HepG2 (cell line): ENCODE data around the gene SLC2A14. TPM values are rescaled to one million over a fixed set of nuclear protein-coding genes. Genes with fewer than 3 reads are reported as not detected.

Experiments
- ATAC-seq: fragments of 200-7000 bp; cut with Tn5 transposase; 3 replicates; pipeline ENCODE4 v1.9.1; 2020; ENCODE audit warnings: mild to moderate bottlenecking, moderate library complexity
- BruUV-seq: library from RNA; stranded (reverse); fragments of 400-500 nt; replicated peaks from 2 replicates; lab custom pipeline; 2021; lab: Mats Ljungman, UMichigan
- CTCF ChIA-PET: fragments of 300-600 bp; formaldehyde crosslinking; extraction: SDS; loops from one replicate; lab custom pipeline; 2021; ENCODE audit warnings: low total read pairs, inconsistent platforms, low intra/inter-chr PET ratio; lab: Yijun Ruan, JAX
- POLR2A ChIA-PET: fragments of 350-600 bp; sonication (Branson Sonifier 250); formaldehyde crosslinking; loops from one replicate; lab custom pipeline; 2020; ENCODE audit warnings: antibody characterized with exemption, inconsistent platforms; lab: Yijun Ruan, JAX
- DNase-seq: peaks from one replicate; pipeline ENCODE4 v3.0.0-alpha.2; 2015; ENCODE audit warnings: low spot score
- FAIRE-seq: peaks from 3 replicates; lab custom pipeline; 2011; peaks lifted over from hg19 to GRCh38; lab: Jason Lieb, UNC
- H2AFZ ChIP-seq: one replicate; pipeline ENCODE4 v1.6.1; 2011; ENCODE audit warnings: low read length, inconsistent platforms
- H3K27ac ChIP-seq: fragments of 300-600 bp; 3 replicates; pipeline ENCODE4 v1.8.0; 2011; ENCODE audit warnings: mixed run types, mild to moderate bottlenecking, mixed read lengths, low read length, inconsistent platforms; ENCODE audit not compliant: insufficient read depth; ENCODE audit errors: extremely low read length
- H3K27me3 ChIP-seq, 2 experiments: fragments of 200-600 bp in 1 of 2; 2 replicates in 1 of 2; 3 replicates in 1 of 2; pipeline versions ENCODE4 v1.6.0 to v1.8.0; 2011; ENCODE audit warnings: low read length in 2 of 2, mild to moderate bottlenecking in 2 of 2, moderate library complexity in 2 of 2, inconsistent platforms in 1 of 2; ENCODE audit not compliant: insufficient read depth in 2 of 2, control insufficient read depth in 1 of 2
- H3K36me3 ChIP-seq, 2 experiments: fragments of 200-600 bp in 1 of 2; replicated peaks in 1 of 2; 2 replicates in 1 of 2; 3 replicates in 1 of 2; pipeline versions ENCODE4 v1.5.1 to v1.8.0; 2011; ENCODE audit warnings: low read length in 2 of 2, inconsistent platforms in 1 of 2; ENCODE audit not compliant: insufficient read depth in 2 of 2, control insufficient read depth in 1 of 2
- H3K4me1 ChIP-seq: 2 replicates; pipeline ENCODE4 v1.5.1; 2012; ENCODE audit warnings: low read length, inconsistent platforms; ENCODE audit not compliant: insufficient read depth
- H3K4me2 ChIP-seq: 2 replicates; pipeline ENCODE4 v1.6.0; 2011; ENCODE audit warnings: low read depth, low read length, inconsistent platforms
- H3K4me3 ChIP-seq, 3 experiments: fragments of 200-600 bp in 1 of 3; sonication (generic), shearing (Covaris generic) in 1 of 3; replicated peaks in 1 of 3; 2 replicates each; pipeline ENCODE4 v1.5.1; 2011 to 2016; ENCODE audit warnings: low read length in 3 of 3, inconsistent platforms in 2 of 3, low read depth in 2 of 3, mild to moderate bottlenecking in 2 of 3, control low read depth in 1 of 3, mixed read lengths in 1 of 3; ENCODE audit not compliant: insufficient read depth in 1 of 3
- H3K79me2 ChIP-seq: one replicate; pipeline ENCODE4 v1.6.1; 2011; ENCODE audit warnings: low read length, inconsistent platforms; ENCODE audit not compliant: insufficient read depth
- H3K9ac ChIP-seq: 2 replicates; pipeline ENCODE4 v1.6.0; 2011; ENCODE audit warnings: mild to moderate bottlenecking, low read depth, low read length, inconsistent platforms; ENCODE audit not compliant: insufficient read depth
- H3K9me3 ChIP-seq: 2 replicates; pipeline ENCODE4 v1.5.1; 2012; ENCODE audit warnings: mild to moderate bottlenecking, low read length
- H4K20me1 ChIP-seq: 2 replicates; pipeline ENCODE4 v1.6.0; 2011; ENCODE audit warnings: inconsistent platforms, mild to moderate bottlenecking, low read length, moderate library complexity; ENCODE audit not compliant: insufficient read depth
- AKAP8 ChIP-seq: sonication (generic); formaldehyde crosslinking; IDR thresholded peaks from 2 replicates; pipeline ENCODE4 v1.5.1; 2020; ENCODE audit warnings: mild to moderate bottlenecking, missing genetic modification reagents
- ATM ChIP-seq: fragments of 450-650 bp; IDR thresholded peaks from 2 replicates; pipeline ENCODE4 v1.7.1; 2017; ENCODE audit warnings: mild to moderate bottlenecking, borderline replicate concordance
- FOXC1 ChIP-seq: sonication (generic); formaldehyde crosslinking; IDR thresholded peaks from 2 replicates; pipeline ENCODE4 v1.8.0; 2022; ENCODE audit warnings: mild to moderate bottlenecking, missing genetic modification reagents, borderline replicate concordance
- IRF2 ChIP-seq: IDR thresholded peaks from 2 replicates; pipeline ENCODE4 v1.6.1; 2018; ENCODE audit warnings: missing genetic modification reagents, missing compliant biosample characterization
- KDM2A ChIP-seq: sonication (generic); formaldehyde crosslinking; IDR thresholded peaks from 2 replicates; pipeline ENCODE4 v1.4.0; 2020; ENCODE audit warnings: low read depth, missing genetic modification reagents, borderline replicate concordance
- MBD4 ChIP-seq: IDR thresholded peaks from 2 replicates; pipeline ENCODE4 v1.6.1; 2012; ENCODE audit warnings: low read length, inconsistent platforms, borderline replicate concordance
- MIXL1 ChIP-seq: IDR thresholded peaks from 2 replicates; pipeline ENCODE4 v1.6.1; 2016
- PAF1 ChIP-seq: IDR thresholded peaks from 2 replicates; pipeline ENCODE4 v1.6.1; 2016; ENCODE audit warnings: missing genetic modification reagents, missing compliant biosample characterization
- POLR2G ChIP-seq: fragments of 200-400 bp; formaldehyde crosslinking; IDR thresholded peaks from 2 replicates; pipeline ENCODE4 v1.6.1; 2018; ENCODE audit warnings: mild to moderate bottlenecking, low read depth, low read length, moderate library complexity
- PPARG ChIP-seq: conservative IDR thresholded peaks from 2 replicates; pipeline ENCODE4 v1.6.1; 2016; ENCODE audit warnings: missing biosample characterization, missing genetic modification reagents
- RAD21 ChIP-seq: fragments of 450-650 bp; formaldehyde crosslinking; IDR thresholded peaks from 2 replicates; pipeline ENCODE4 v1.5.0; 2020; ENCODE audit warnings: mild to moderate bottlenecking
- SAP130 ChIP-seq: IDR thresholded peaks from 2 replicates; pipeline ENCODE4 v1.6.1; 2016; ENCODE audit warnings: low read depth
- SMC3 ChIP-seq: IDR thresholded peaks from 2 replicates; pipeline ENCODE4 v1.6.1; 2011; ENCODE audit warnings: low read length, improper control_type of control experiment
- SOX5 ChIP-seq: IDR thresholded peaks from 2 replicates; pipeline ENCODE4 v1.6.1; 2016; ENCODE audit warnings: borderline replicate concordance
- STAG1 ChIP-seq: sonication (generic); formaldehyde crosslinking; IDR thresholded peaks from 2 replicates; pipeline ENCODE4 v1.4.0; 2020; ENCODE audit warnings: missing genetic modification reagents
- ZNF207 ChIP-seq: fragments of 450-650 bp; IDR thresholded peaks from 2 replicates; pipeline ENCODE4 v1.6.1; 2016; ENCODE audit warnings: antibody characterized with exemption, borderline replicate concordance
- ZNF546 ChIP-seq: sonication (generic); formaldehyde crosslinking; conservative IDR thresholded peaks from 2 replicates; pipeline ENCODE4 v1.8.1; 2023; ENCODE audit warnings: mild to moderate bottlenecking, missing genetic modification reagents
- WGBS: methylation state at CpG from one replicate; pipeline ENCODE4 v1.1.6; 2017; ENCODE audit warnings: low lambda C conversion rate; 5-methylcytosine and 5-hydroxymethylcytosine counted together
- in situ Hi-C: cut with HindIII; loops from 2 replicates; pipeline ENCODE4 v1.10.0; 2017; ENCODE audit warnings: low pct_unique_long_range_greater_than_20kb; ENCODE audit not compliant: extremely low pct_ligation_motif_present
- intact Hi-C: fragments of 100-400 bp; cut with micrococcal nuclease; formaldehyde crosslinking; loops from one replicate; pipeline ENCODE4 v1.10.0; 2022; ENCODE audit not compliant: unreplicated experiment
- polyA plus RNA-seq, 8 experiments: library from polyadenylated mRNA; depleted of rRNA in 3 of 8; stranded (reverse) in 7 of 8; unstranded in 1 of 8; fragments of >200 nt; fragmentation: Illumina TruSeq in 4 of 8; extraction: Trizol in 4 of 8; gene quantifications; 2 replicates each; pipeline versions ENCODE4 v1.2.1 to v1.2.3, GENCODE V29; 2011 to 2016; ENCODE audit warnings: low read depth in 4 of 8, missing spikeins in 1 of 8, mixed read lengths in 1 of 8; ENCODE audit not compliant: insufficient read depth in 1 of 8
- total RNA-seq, 5 experiments: library from RNA; depleted of rRNA; stranded (reverse); fragments of >200 nt; fragmentation: Illumina TruSeq; extraction: Trizol; gene quantifications; 2 replicates each; pipeline ENCODE4 v1.2.3, GENCODE V29; 2016; ENCODE audit warnings: low read depth in 1 of 5
- TF ChIP-seq, protein P1 (sequence below): sonication (generic); formaldehyde crosslinking; IDR thresholded peaks from 2 replicates; pipeline ENCODE4 v1.4.0; 2020; ENCODE audit warnings: mild to moderate bottlenecking, low read depth, missing genetic modification reagents
- TF ChIP-seq, protein P2 (sequence below): sonication (generic); formaldehyde crosslinking; IDR thresholded peaks from 2 replicates; pipeline ENCODE4 v1.8.1; 2022; ENCODE audit warnings: low read depth, mild to moderate bottlenecking, missing genetic modification reagents
- TF ChIP-seq, protein P3 (sequence below): IDR thresholded peaks from 2 replicates; pipeline ENCODE4 v1.6.1; 2012; ENCODE audit warnings: low read length, improper control_type of control experiment

The SLC2A14 gene
- total and polyA plus RNA-seq, 2 of the 13 experiments (the other 11 are each of a cell fraction or from before 2014, with no cell fraction given), result 7.7 to 39.0 TPM

DNA sequence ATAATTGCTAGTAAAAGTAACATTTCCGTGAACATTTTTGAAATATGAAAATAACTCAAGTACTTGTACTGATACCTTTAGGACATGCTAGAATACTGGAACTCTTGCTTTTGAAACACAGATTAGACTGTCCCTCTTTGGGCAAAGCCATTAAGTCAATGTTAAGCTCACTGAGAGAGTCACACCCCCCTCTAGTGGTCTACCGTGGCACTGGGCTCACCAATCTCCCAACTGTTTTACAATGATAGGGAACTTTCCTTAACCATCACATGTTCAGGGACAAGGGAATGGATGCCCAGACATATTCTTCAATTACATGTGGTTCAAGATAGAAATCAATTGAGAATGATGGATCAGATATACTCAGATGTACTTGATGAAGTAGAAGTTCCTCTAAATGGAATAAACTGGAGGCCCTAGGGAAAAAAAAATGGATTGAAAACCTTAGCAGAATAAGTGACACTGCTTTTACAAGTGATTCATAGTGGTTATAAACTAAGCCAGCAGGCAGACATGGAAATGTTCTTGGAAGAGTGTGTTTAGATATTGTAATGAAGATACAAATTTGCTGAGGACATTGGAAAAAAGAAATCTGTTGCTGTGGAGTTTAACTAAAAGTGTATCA is 65.7 kb downstream of the SLC2A14 start:
- in situ Hi-C loops (loop anchor here (5.0 to 10.0 kb wide), 2 partner anchors 92 to 130 kb away; partner anchors contain the start of gene DPPA3), intact Hi-C loops (loop anchor here (1.0 kb wide), 2 partner anchors 91 to 130 kb away; no protein-coding TSS in a partner anchor)
- Histone ChIP-seq H3K36me3 (no peaks in the 10 kb centered on the region), H3K4me3 (no peak overlapping the region), H4K20me1 (no peaks in the 10 kb centered on the region), H3K27me3 (no peaks in the 10 kb centered on the region), H2AFZ (no peak overlapping the region), H3K27ac (no peak overlapping the region), H3K4me1 (no peaks in the 10 kb centered on the region), H3K4me2 (no peak overlapping the region), H3K79me2 (no peaks in the 10 kb centered on the region), H3K9me3 (no peaks in the 10 kb centered on the region), H3K9ac (no peak overlapping the region)
- ChIA-PET CTCF (interaction anchor here (0.8 to 4.8 kb wide), 6 partner anchors 91 to 186 kb away, joined by 3 to 44 read pairs (median 4); no protein-coding TSS in a partner anchor), POLR2A (no interaction called here)
- FAIRE-seq (peak; percentile 80), ATAC-seq (peak; percentile 87), DNase-seq (peak; percentile 64)
- 1% methylated on average over 2 of the region's 2 CpGs for WGBS
- no TSS peak for BruUV-seq
- no peak for TF ChIP-seq MBD4
- peak; percentile 82 for TF ChIP-seq RAD21 (CRISPR knock-in tag)
- TF ChIP-seq, protein P1, sequence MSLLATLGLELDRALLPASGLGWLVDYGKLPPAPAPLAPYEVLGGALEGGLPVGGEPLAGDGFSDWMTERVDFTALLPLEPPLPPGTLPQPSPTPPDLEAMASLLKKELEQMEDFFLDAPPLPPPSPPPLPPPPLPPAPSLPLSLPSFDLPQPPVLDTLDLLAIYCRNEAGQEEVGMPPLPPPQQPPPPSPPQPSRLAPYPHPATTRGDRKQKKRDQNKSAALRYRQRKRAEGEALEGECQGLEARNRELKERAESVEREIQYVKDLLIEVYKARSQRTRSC (CRISPR knock-in tag), result no peak
- 0 out of 2 replicates have a peak, but pooled peaks have one; percentile 23 for TF ChIP-seq SOX5 (CRISPR knock-in tag)
- TF ChIP-seq, protein P2, sequence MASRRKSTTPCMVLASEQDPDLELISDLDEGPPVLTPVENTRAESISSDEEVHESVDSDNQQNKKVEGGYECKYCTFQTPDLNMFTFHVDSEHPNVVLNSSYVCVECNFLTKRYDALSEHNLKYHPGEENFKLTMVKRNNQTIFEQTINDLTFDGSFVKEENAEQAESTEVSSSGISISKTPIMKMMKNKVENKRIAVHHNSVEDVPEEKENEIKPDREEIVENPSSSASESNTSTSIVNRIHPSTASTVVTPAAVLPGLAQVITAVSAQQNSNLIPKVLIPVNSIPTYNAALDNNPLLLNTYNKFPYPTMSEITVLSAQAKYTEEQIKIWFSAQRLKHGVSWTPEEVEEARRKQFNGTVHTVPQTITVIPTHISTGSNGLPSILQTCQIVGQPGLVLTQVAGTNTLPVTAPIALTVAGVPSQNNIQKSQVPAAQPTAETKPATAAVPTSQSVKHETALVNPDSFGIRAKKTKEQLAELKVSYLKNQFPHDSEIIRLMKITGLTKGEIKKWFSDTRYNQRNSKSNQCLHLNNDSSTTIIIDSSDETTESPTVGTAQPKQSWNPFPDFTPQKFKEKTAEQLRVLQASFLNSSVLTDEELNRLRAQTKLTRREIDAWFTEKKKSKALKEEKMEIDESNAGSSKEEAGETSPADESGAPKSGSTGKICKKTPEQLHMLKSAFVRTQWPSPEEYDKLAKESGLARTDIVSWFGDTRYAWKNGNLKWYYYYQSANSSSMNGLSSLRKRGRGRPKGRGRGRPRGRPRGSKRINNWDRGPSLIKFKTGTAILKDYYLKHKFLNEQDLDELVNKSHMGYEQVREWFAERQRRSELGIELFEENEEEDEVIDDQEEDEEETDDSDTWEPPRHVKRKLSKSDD (CRISPR knock-in tag), result no peak
- peak; percentile 85 for TF ChIP-seq SMC3
- TF ChIP-seq, protein P3, sequence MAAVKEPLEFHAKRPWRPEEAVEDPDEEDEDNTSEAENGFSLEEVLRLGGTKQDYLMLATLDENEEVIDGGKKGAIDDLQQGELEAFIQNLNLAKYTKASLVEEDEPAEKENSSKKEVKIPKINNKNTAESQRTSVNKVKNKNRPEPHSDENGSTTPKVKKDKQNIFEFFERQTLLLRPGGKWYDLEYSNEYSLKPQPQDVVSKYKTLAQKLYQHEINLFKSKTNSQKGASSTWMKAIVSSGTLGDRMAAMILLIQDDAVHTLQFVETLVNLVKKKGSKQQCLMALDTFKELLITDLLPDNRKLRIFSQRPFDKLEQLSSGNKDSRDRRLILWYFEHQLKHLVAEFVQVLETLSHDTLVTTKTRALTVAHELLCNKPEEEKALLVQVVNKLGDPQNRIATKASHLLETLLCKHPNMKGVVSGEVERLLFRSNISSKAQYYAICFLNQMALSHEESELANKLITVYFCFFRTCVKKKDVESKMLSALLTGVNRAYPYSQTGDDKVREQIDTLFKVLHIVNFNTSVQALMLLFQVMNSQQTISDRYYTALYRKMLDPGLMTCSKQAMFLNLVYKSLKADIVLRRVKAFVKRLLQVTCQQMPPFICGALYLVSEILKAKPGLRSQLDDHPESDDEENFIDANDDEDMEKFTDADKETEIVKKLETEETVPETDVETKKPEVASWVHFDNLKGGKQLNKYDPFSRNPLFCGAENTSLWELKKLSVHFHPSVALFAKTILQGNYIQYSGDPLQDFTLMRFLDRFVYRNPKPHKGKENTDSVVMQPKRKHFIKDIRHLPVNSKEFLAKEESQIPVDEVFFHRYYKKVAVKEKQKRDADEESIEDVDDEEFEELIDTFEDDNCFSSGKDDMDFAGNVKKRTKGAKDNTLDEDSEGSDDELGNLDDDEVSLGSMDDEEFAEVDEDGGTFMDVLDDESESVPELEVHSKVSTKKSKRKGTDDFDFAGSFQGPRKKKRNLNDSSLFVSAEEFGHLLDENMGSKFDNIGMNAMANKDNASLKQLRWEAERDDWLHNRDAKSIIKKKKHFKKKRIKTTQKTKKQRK, result no peak
- no peak for TF ChIP-seq ATM
- TF ChIP-seq PAF1 (CRISPR knock-in tag), result no peak
- TF ChIP-seq FOXC1 (CRISPR knock-in tag), result no peak
- TF ChIP-seq MIXL1, result 0 out of 2 replicates have a peak, but pooled peaks have one; percentile 42
- TF ChIP-seq ZNF207, result no peak
- peak; percentile 90 for TF ChIP-seq STAG1 (CRISPR knock-in tag)
- 0 out of 2 replicates have a peak, but pooled peaks have one; percentile 20 for TF ChIP-seq IRF2 (CRISPR knock-in tag)
- no peak for TF ChIP-seq KDM2A (CRISPR knock-in tag)
- TF ChIP-seq POLR2G, result no peak
- TF ChIP-seq ZNF546 (CRISPR knock-in tag), result no peak
- TF ChIP-seq SAP130 (CRISPR knock-in tag), result no peak
- TF ChIP-seq PPARG (CRISPR knock-in tag), result peak; percentile 22; the same call in 1 of the 2 replicates
- no peak for TF ChIP-seq AKAP8
